HS-27A (cell line): Measurements from ENCODE around the gene MYOM1.
"Not testable (repeated sequence)": the region's sequence is repeated elsewhere in the genome, so short reads cannot be mapped to it uniquely, and the experiment has no call there.

Experiments used
- DNase-seq: peaks from one replicate; pipeline ENCODE4 v3.0.0-alpha.2; 2012; ENCODE audit warnings: low read depth, missing footprints

MYOM1 gene

GRCh38 chr18:3055186-3055728 lies 164.5 kb downstream of the MYOM1 start:
- DNase-seq: no peak

GRCh38 chr18:3054780-3055179 lies 165.0 kb downstream of the MYOM1 start:
- no peak for DNase-seq

- no peak for DNase-seq
Measured at GRCh38 chr18:3054214-3054613, 165.6 kb downstream of the MYOM1 start.

- DNase-seq: no peak
Measured at GRCh38 chr18:3053081-3053480, 166.7 kb downstream of the MYOM1 start.

GRCh38 chr18:3052411-3052758 lies 167.4 kb downstream of the MYOM1 start:
- DNase-seq: no peak

GRCh38 chr18:3051718-3052410 lies 167.9 kb downstream of the MYOM1 start:
- DNase-seq: no peak

- not testable (repeated sequence) for DNase-seq
Measured at GRCh38 chr18:3049897-3050454, 169.8 kb downstream of the MYOM1 start.

GRCh38 chr18:3048820-3049349 lies 170.9 kb downstream of the MYOM1 start:
- DNase-seq: no peak

- no peak for DNase-seq
Measured at GRCh38 chr18:3048121-3048520, 171.6 kb downstream of the MYOM1 start.

- no peak for DNase-seq
Measured at GRCh38 chr18:3046216-3046808, 173.5 kb downstream of the MYOM1 start.

GRCh38 chr18:3044931-3045698 lies 174.7 kb downstream of the MYOM1 start:
- DNase-seq: no peak

GRCh38 chr18:3042379-3042778 lies 177.4 kb downstream of the MYOM1 start:
- no peak for DNase-seq

GRCh38 chr18:3041843-3042242 lies 177.9 kb downstream of the MYOM1 start:
- no peak for DNase-seq

- DNase-seq: no peak
Measured at GRCh38 chr18:3040881-3041280, 178.9 kb downstream of the MYOM1 start.

- DNase-seq: no peak
Measured at GRCh38 chr18:3040173-3040572, 179.6 kb downstream of the MYOM1 start.

- DNase-seq: no peak
Measured at GRCh38 chr18:3037423-3037915, 182.3 kb downstream of the MYOM1 start.

GRCh38 chr18:3036108-3036507 lies 183.7 kb downstream of the MYOM1 start:
- DNase-seq: no peak

- DNase-seq: no peak
Measured at GRCh38 chr18:3035635-3036034, 184.1 kb downstream of the MYOM1 start.

GRCh38 chr18:3032721-3033120 lies 187.0 kb downstream of the MYOM1 start:
- DNase-seq: no peak

- no peak for DNase-seq
Measured at GRCh38 chr18:3029215-3029952, 190.4 kb downstream of the MYOM1 start.

GRCh38 chr18:3028115-3028514 lies 191.7 kb downstream of the MYOM1 start:
- not testable (repeated sequence) for DNase-seq
